ENCODE results near the gene PIGZ. TPM values are rescaled to one million over a fixed set of nuclear protein-coding genes. Genes with fewer than 3 reads are reported as not detected.

Gene PIGZ
- total and polyA plus RNA-seq, 9 of the 15 experiments (the other 6 are each of a cell fraction or from before 2014, with no cell fraction given), result 0.15 to 1.8 (median 0.76) TPM

DNA sequence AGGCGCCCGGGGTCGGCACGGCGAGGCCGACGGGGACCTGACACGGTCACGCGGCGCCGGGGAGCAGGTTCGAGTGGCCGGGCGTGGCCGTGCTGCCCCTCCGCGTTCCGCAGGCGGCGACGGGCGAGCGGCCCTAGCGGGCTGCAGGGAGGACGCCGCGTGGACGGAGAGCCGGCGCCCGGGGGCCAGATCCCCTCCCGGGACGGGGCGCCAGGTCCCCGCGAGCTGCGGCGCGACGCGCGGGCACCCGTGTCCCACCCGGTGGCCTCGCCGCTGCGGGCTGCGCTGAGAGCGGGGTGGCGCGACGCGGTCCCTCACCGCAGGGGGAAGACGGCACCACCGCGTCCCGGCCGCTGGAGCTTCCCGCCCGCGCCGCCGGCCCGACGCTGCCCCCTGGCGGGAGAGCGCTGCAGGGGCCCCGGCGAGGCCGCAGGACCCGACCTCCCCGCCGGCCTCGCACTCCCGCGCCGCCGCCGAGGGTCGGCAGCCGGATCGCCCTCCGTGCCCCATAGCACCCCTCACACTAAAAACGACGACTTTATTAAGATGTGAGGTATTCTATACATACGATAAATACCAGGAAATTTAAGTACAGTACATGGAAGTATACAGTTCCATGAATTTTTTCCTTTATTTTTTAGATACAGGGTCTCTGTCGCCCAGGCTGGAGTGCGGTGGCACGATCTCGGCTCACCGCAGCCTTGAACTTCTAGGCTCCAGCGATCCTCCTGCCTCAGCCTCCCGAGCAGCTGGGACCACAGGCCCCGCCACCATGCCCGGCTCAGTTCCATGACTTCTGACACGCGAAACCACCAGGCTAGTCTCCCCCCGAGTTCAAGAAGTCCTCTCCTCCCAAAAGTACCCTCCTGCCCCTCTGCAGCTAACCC is 1.3 kb upstream of the PIGZ start (continued):
- TF ChIP-seq U2AF2 (optimal IDR thresholded peaks at IDR 0.05; ENCODE audit: low read depth, low read length), result no peak
- no peak for TF ChIP-seq MTA3 (IDR thresholded peaks at IDR 0.05; ENCODE audit: borderline replicate concordance)
- peak; percentile 61; the same call in 1 of the 2 replicates for TF ChIP-seq MED1 (CRISPR knock-in tag; IDR thresholded peaks at IDR 0.05; ENCODE audit: borderline replicate concordance)
- TF ChIP-seq NFE2L1 (tag; IDR thresholded peaks at IDR 0.05; ENCODE audit: borderline replicate concordance, low read depth), result no peak
- TF ChIP-seq FUS (optimal IDR thresholded peaks at IDR 0.05; ENCODE audit: low read depth, low read length), result peak; percentile 61
- no peak for TF ChIP-seq NELFE (IDR thresholded peaks at IDR 0.05; ENCODE audit: insufficient read depth, insufficient read length)
- peak; percentile 71 for TF ChIP-seq TBP (optimal IDR thresholded peaks at IDR 0.05; ENCODE audit: low read depth, low read length)
- TF ChIP-seq, protein P1, sequence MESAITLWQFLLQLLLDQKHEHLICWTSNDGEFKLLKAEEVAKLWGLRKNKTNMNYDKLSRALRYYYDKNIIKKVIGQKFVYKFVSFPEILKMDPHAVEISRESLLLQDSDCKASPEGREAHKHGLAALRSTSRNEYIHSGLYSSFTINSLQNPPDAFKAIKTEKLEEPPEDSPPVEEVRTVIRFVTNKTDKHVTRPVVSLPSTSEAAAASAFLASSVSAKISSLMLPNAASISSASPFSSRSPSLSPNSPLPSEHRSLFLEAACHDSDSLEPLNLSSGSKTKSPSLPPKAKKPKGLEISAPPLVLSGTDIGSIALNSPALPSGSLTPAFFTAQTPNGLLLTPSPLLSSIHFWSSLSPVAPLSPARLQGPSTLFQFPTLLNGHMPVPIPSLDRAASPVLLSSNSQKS (CRISPR knock-in tag; IDR thresholded peaks at IDR 0.05), result no peak
- no peak for TF ChIP-seq ATF1 (CRISPR knock-in tag; IDR thresholded peaks at IDR 0.05)
- TF ChIP-seq ATF1 (tag; IDR thresholded peaks at IDR 0.05), result 0 out of 2 replicates have a peak, but pooled peaks have one; percentile 18
- no peak for TF ChIP-seq JUNB (CRISPR knock-in tag; conservative IDR thresholded peaks at IDR 0.05)
- TF ChIP-seq, protein P2, sequence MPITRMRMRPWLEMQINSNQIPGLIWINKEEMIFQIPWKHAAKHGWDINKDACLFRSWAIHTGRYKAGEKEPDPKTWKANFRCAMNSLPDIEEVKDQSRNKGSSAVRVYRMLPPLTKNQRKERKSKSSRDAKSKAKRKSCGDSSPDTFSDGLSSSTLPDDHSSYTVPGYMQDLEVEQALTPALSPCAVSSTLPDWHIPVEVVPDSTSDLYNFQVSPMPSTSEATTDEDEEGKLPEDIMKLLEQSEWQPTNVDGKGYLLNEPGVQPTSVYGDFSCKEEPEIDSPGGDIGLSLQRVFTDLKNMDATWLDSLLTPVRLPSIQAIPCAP (CRISPR knock-in tag; IDR thresholded peaks at IDR 0.05; ENCODE audit: borderline replicate concordance), result no peak
- no peak for TF ChIP-seq PURB (CRISPR knock-in tag; IDR thresholded peaks at IDR 0.05; ENCODE audit: low read depth)
- no peak for TF ChIP-seq GATA2 (CRISPR knock-in tag; IDR thresholded peaks at IDR 0.05)
- TF ChIP-seq, protein P3, sequence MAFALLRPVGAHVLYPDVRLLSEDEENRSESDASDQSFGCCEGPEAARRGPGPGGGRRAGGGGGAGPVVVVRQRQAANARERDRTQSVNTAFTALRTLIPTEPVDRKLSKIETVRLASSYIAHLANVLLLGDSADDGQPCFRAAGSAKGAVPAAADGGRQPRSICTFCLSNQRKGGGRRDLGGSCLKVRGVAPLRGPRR (CRISPR knock-in tag; IDR thresholded peaks at IDR 0.05), result no peak
- no peak for TF ChIP-seq FOXJ3 (CRISPR knock-in tag; IDR thresholded peaks at IDR 0.05)
- no peak for TF ChIP-seq TOE1 (IDR thresholded peaks at IDR 0.05; ENCODE audit: borderline replicate concordance)
- no peak for TF ChIP-seq TOE1 (CRISPR knock-in tag; IDR thresholded peaks at IDR 0.05; ENCODE audit: borderline replicate concordance, low read depth)
- TF ChIP-seq WHSC1 (IDR thresholded peaks at IDR 0.05; ENCODE audit: low read length), result no peak
- no peak for TF ChIP-seq MCM7 (IDR thresholded peaks at IDR 0.05)
- TF ChIP-seq, protein P4, sequence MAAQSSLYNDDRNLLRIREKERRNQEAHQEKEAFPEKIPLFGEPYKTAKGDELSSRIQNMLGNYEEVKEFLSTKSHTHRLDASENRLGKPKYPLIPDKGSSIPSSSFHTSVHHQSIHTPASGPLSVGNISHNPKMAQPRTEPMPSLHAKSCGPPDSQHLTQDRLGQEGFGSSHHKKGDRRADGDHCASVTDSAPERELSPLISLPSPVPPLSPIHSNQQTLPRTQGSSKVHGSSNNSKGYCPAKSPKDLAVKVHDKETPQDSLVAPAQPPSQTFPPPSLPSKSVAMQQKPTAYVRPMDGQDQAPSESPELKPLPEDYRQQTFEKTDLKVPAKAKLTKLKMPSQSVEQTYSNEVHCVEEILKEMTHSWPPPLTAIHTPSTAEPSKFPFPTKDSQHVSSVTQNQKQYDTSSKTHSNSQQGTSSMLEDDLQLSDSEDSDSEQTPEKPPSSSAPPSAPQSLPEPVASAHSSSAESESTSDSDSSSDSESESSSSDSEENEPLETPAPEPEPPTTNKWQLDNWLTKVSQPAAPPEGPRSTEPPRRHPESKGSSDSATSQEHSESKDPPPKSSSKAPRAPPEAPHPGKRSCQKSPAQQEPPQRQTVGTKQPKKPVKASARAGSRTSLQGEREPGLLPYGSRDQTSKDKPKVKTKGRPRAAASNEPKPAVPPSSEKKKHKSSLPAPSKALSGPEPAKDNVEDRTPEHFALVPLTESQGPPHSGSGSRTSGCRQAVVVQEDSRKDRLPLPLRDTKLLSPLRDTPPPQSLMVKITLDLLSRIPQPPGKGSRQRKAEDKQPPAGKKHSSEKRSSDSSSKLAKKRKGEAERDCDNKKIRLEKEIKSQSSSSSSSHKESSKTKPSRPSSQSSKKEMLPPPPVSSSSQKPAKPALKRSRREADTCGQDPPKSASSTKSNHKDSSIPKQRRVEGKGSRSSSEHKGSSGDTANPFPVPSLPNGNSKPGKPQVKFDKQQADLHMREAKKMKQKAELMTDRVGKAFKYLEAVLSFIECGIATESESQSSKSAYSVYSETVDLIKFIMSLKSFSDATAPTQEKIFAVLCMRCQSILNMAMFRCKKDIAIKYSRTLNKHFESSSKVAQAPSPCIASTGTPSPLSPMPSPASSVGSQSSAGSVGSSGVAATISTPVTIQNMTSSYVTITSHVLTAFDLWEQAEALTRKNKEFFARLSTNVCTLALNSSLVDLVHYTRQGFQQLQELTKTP (IDR thresholded peaks at IDR 0.05; ENCODE audit: low read depth in 1 of 2, partially characterized antibody in 2 of 2), result no peak
